ENCODE data around the gene GADD45A. TPM values are rescaled to one million over a fixed set of nuclear protein-coding genes. Genes with fewer than 3 reads are reported as not detected.
A peak's percentile ranks its signal among the peaks of the same experiment; 100 is the strongest.

The GADD45A gene
- total and polyA plus RNA-seq, 9 of the 15 experiments (the other 6 are each of a cell fraction or from before 2014, with no cell fraction given), result 21.3 to 156 (median 62.1) TPM

DNA sequence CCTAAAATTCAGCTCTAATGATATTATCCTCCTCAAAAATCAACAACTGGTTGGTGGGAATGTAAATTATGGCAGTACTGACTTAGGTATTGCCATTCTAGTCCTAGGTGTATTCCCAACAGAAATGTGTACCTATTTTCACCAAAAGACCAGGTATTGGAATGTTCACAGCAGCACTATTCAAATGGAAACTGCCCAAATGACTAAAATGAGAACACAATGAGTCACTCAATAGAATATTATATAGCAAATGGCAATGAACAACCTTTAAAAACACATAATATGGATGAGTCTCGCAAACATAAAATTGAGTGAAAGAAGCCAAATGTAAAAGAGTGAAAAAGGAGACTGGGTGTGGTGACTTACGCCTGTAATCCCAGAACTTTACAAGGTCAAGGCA lies 44.9 kb downstream of the GADD45A start:
- DNase-seq (ENCODE audit: extremely low read depth in 1 of 4, low spot score in 3 of 4) (no peak), FAIRE-seq (no peak), ATAC-seq (no peak)
- BruUV-seq (replicated peaks), result no TSS peak
- no peaks in the 10 kb centered on the region for H3K27me3 ChIP-seq (ENCODE audit: control insufficient read depth in 2 of 2, insufficient read depth in 2 of 2, low read length in 2 of 2)
- peak overlapping the region; percentile 58; the same call in 1 of the 2 replicates for H2AFZ ChIP-seq (ENCODE audit: low read depth, low read length)
- H3K9me3 ChIP-seq (replicated peaks; ENCODE audit: control insufficient read depth, insufficient read depth, low read depth, low read length), result no peaks in the 10 kb centered on the region
- no peak overlapping the region; the same call in 1 of the 2 replicates for H3K4me2 ChIP-seq (ENCODE audit: insufficient read depth, low read length)
- 85% methylated on average over 2 of the region's 2 CpGs for whole genome bisulfite sequencing (ENCODE audit: insufficient coverage, low coverage, missing lambda C conversion rate)
- H3K9ac ChIP-seq (ENCODE audit: insufficient read depth in 1 of 2, low read depth in 2 of 2, low read length in 2 of 2), result no peak overlapping the region
- H3K9me1 ChIP-seq (ENCODE audit: control insufficient read depth, insufficient read depth, low read length), result no peaks in the 10 kb centered on the region
- CTCF ChIA-PET (ENCODE audit: low intra/inter-chr PET ratio), result no interaction called here
- H3K36me3 ChIP-seq (ENCODE audit: control insufficient read depth, insufficient read depth, low read length), result no peaks in the 10 kb centered on the region; the same call in 2 of the 3 replicates
- peaks cover 28 to 65% of the 10 kb centered on the region in 2 experiments for H3K4me1 ChIP-seq (replicated peaks in 1 of 2; ENCODE audit: control insufficient read depth in 2 of 2, insufficient read depth in 2 of 2, low read length in 2 of 2)
- H3K4me3 ChIP-seq, result no peak overlapping the region
- H3K27ac ChIP-seq (ENCODE audit: extremely low read depth, low read depth, low read length), result no peak overlapping the region
- TF ChIP-seq GABPA (tag; conservative IDR thresholded peaks at IDR 0.05; ENCODE audit: low read depth) (no peak), CBFB (CRISPR knock-in tag; IDR thresholded peaks at IDR 0.05) (no peak), SETDB1 (IDR thresholded peaks at IDR 0.05; ENCODE audit: low read length) (no peak), RFX1 (IDR thresholded peaks at IDR 0.05) (no peak), HNRNPLL (IDR thresholded peaks at IDR 0.05; ENCODE audit: low read depth, low read length, poor library complexity, severe bottlenecking) (no peak), ZNF124 (CRISPR knock-in tag; IDR thresholded peaks at IDR 0.05) (no peak), GTF2A2 (tag; IDR thresholded peaks at IDR 0.05) (no peak), ELF1 (tag; IDR thresholded peaks at IDR 0.05) (no peak), KDM4B (IDR thresholded peaks at IDR 0.05; ENCODE audit: borderline replicate concordance in 2 of 2, low read depth in 1 of 2) (no peak), KDM5B (IDR thresholded peaks at IDR 0.05; ENCODE audit: insufficient replicate concordance, low read depth, low read length) (no peak), SP2 (IDR thresholded peaks at IDR 0.05; ENCODE audit: extremely low read depth, low read depth, low read length, poor library complexity, severe bottlenecking) (no peak), FOXA3 (CRISPR knock-in tag; conservative IDR thresholded peaks at IDR 0.05 in 1 of 2, IDR thresholded peaks at IDR 0.05 in 1 of 2) (no peak), PYGO2 (tag; IDR thresholded peaks at IDR 0.05) (no peak), JUN (IDR thresholded peaks at IDR 0.05; ENCODE audit: borderline replicate concordance, low read depth, low read length) (no peak), JUN (CRISPR knock-in tag; IDR thresholded peaks at IDR 0.05; ENCODE audit: borderline replicate concordance) (no peak), TAF9B (IDR thresholded peaks at IDR 0.05; ENCODE audit: partially characterized antibody) (no peak), CBX5 (IDR thresholded peaks at IDR 0.05; ENCODE audit: borderline replicate concordance, low read depth) (no peak), ZBTB17 (CRISPR knock-in tag; IDR thresholded peaks at IDR 0.05) (no peak)
- TF ChIP-seq, protein P1, sequence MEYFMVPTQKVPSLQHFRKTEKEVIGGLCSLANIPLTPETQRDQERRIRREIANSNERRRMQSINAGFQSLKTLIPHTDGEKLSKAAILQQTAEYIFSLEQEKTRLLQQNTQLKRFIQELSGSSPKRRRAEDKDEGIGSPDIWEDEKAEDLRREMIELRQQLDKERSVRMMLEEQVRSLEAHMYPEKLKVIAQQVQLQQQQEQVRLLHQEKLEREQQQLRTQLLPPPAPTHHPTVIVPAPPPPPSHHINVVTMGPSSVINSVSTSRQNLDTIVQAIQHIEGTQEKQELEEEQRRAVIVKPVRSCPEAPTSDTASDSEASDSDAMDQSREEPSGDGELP (CRISPR knock-in tag; IDR thresholded peaks at IDR 0.05; ENCODE audit: borderline replicate concordance), result no peak
- TF ChIP-seq, protein P2, sequence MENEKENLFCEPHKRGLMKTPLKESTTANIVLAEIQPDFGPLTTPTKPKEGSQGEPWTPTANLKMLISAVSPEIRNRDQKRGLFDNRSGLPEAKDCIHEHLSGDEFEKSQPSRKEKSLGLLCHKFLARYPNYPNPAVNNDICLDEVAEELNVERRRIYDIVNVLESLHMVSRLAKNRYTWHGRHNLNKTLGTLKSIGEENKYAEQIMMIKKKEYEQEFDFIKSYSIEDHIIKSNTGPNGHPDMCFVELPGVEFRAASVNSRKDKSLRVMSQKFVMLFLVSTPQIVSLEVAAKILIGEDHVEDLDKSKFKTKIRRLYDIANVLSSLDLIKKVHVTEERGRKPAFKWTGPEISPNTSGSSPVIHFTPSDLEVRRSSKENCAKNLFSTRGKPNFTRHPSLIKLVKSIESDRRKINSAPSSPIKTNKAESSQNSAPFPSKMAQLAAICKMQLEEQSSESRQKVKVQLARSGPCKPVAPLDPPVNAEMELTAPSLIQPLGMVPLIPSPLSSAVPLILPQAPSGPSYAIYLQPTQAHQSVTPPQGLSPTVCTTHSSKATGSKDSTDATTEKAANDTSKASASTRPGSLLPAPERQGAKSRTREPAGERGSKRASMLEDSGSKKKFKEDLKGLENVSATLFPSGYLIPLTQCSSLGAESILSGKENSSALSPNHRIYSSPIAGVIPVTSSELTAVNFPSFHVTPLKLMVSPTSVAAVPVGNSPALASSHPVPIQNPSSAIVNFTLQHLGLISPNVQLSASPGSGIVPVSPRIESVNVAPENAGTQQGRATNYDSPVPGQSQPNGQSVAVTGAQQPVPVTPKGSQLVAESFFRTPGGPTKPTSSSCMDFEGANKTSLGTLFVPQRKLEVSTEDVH (IDR thresholded peaks at IDR 0.05; ENCODE audit: low read depth, partially characterized antibody), result no peak
- intact Hi-C loops (cut with micrococcal nuclease), result no loop called here
- POLR2A ChIA-PET, result interaction anchor here (4.2 kb wide), 1 partner anchor 44 kb away, joined by 27 read pairs; the partner anchor contains the start of gene GADD45A
- in situ Hi-C loops (cut with MboI), result no loop called here
- H4K20me1 ChIP-seq (replicated peaks; ENCODE audit: control insufficient read depth, insufficient read depth, low read length), result no peaks in the 10 kb centered on the region
- no peaks in the 10 kb centered on the region for H3K79me2 ChIP-seq (ENCODE audit: control insufficient read depth, insufficient read depth, low read length)
